ENCODE data around the gene NR2C1.

NR2C1 gene

DNA sequence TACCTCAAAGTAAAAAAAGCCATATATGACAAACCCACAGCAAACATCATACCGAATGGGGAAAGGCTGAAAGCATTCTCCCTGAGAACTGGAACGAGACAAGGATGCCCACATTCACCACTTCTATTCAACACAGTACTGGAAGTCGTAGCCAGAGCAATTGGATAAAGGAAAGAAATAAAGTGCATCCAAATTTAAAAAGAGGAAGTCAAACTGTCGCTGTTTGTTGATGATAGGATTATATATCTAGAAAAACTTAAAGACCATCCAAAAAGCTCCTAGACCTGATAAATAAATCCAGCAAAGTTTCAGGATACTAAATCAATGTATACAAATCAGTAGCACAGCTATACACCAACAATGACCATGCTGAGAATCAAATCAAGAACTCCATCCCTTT, 75.1 kb downstream of the NR2C1 start:
- peak overlapping the region; percentile 24 for H3K4me2 ChIP-seq (ENCODE audit: low read length)

GRCh38 chr12:94997726-94998125, 75.7 kb downstream of the NR2C1 start:
- H3K27ac ChIP-seq (ENCODE audit: low read depth, low read length): no peak overlapping the region
- no peaks in the 10 kb centered on the region for H3F3A ChIP-seq (ENCODE audit: control insufficient read depth, insufficient read depth)
- H3K79me2 ChIP-seq (ENCODE audit: control insufficient read depth, low read length): peaks cover 60% of the 10 kb centered on the region
- no peaks in the 10 kb centered on the region for H3K9me3 ChIP-seq (ENCODE audit: control insufficient read depth, insufficient read depth, low read length)
- TF ChIP-seq CTCF (IDR thresholded peaks at IDR 0.05; ENCODE audit: low read depth, low read length, poor library complexity, severe bottlenecking): no peak
- TF ChIP-seq EZH2phosphoT487 (IDR thresholded peaks at IDR 0.05; ENCODE audit: borderline replicate concordance, low read length): no peak
- H4K20me1 ChIP-seq (ENCODE audit: control insufficient read depth, insufficient read depth, low read depth, low read length): no peaks in the 10 kb centered on the region
- no peak overlapping the region for H3K4me2 ChIP-seq (ENCODE audit: low read length)
- no peak overlapping the region for H3K4me3 ChIP-seq (ENCODE audit: low read length)
- H3K9me2 ChIP-seq (replicated peaks; ENCODE audit: control insufficient read depth, low read length): no peaks in the 10 kb centered on the region
- peaks cover 53% of the 10 kb centered on the region for H3K36me3 ChIP-seq (ENCODE audit: control insufficient read depth, low read length)
- no peaks in the 10 kb centered on the region for H3K27me3 ChIP-seq (ENCODE audit: control insufficient read depth, low read length)
- H3K4me1 ChIP-seq (ENCODE audit: control insufficient read depth, low read length): peaks cover 30% of the 10 kb centered on the region

More for the DNA sequence above, 75.1 kb downstream of the NR2C1 start:
- Histone ChIP-seq H3K27me3 (ENCODE audit: control insufficient read depth, low read length) (no peaks in the 10 kb centered on the region), H3K36me3 (ENCODE audit: control insufficient read depth, low read length) (peaks cover 53% of the 10 kb centered on the region), H3K4me3 (ENCODE audit: low read length) (no peak overlapping the region), H3F3A (ENCODE audit: control insufficient read depth, insufficient read depth) (no peaks in the 10 kb centered on the region), H3K9me3 (ENCODE audit: control insufficient read depth, insufficient read depth, low read length) (no peaks in the 10 kb centered on the region), H3K27ac (ENCODE audit: low read depth, low read length) (no peak overlapping the region), H3K9me2 (replicated peaks; ENCODE audit: control insufficient read depth, low read length) (no peaks in the 10 kb centered on the region), H4K20me1 (ENCODE audit: control insufficient read depth, insufficient read depth, low read depth, low read length) (no peaks in the 10 kb centered on the region), H3K79me2 (ENCODE audit: control insufficient read depth, low read length) (peaks cover 66% of the 10 kb centered on the region), H3K4me1 (ENCODE audit: control insufficient read depth, low read length) (peaks cover 30% of the 10 kb centered on the region)
- TF ChIP-seq CTCF (IDR thresholded peaks at IDR 0.05; ENCODE audit: low read depth, low read length, poor library complexity, severe bottlenecking): no peak
- no peak for TF ChIP-seq EZH2phosphoT487 (IDR thresholded peaks at IDR 0.05; ENCODE audit: borderline replicate concordance, low read length)

DNA sequence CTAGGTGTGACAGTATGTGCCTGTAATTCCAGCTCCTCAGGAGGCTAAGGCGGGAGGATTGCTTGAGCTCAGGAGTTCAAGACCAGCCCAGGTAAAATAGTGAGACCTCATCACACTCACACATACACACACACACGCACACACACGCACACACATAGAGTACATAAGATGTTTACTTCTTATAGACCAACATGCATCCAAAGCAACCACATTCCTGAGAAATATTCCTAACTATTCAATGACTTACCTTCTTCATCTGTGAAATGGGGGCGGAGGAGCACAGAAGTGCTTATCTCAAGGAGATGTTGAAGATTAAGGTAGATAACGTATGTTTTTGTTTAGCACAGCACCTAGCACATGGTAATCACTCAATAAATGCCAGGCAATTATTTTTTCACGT, 76.4 kb downstream of the NR2C1 start:
- Histone ChIP-seq H3K4me2 (ENCODE audit: low read length) (no peak overlapping the region), H3F3A (ENCODE audit: control insufficient read depth, insufficient read depth) (no peaks in the 10 kb centered on the region), H3K27me3 (ENCODE audit: control insufficient read depth, low read length) (no peaks in the 10 kb centered on the region), H4K20me1 (ENCODE audit: control insufficient read depth, insufficient read depth, low read depth, low read length) (no peaks in the 10 kb centered on the region), H3K4me1 (ENCODE audit: control insufficient read depth, low read length) (peaks cover 25% of the 10 kb centered on the region), H3K9me2 (replicated peaks; ENCODE audit: control insufficient read depth, low read length) (no peaks in the 10 kb centered on the region), H3K27ac (ENCODE audit: low read depth, low read length) (no peak overlapping the region), H3K4me3 (ENCODE audit: low read length) (no peak overlapping the region), H3K79me2 (ENCODE audit: control insufficient read depth, low read length) (peaks cover 54% of the 10 kb centered on the region), H3K9me3 (ENCODE audit: control insufficient read depth, insufficient read depth, low read length) (no peaks in the 10 kb centered on the region), H3K36me3 (ENCODE audit: control insufficient read depth, low read length) (peaks cover 60% of the 10 kb centered on the region)
- TF ChIP-seq EZH2phosphoT487 (IDR thresholded peaks at IDR 0.05; ENCODE audit: borderline replicate concordance, low read length) (no peak), CTCF (IDR thresholded peaks at IDR 0.05; ENCODE audit: low read depth, low read length, poor library complexity, severe bottlenecking) (no peak)
